Medulla oblongata (tissue), 1 donor: ENCODE measurements around the gene PTPN18.
"Not testable (repeated sequence)": the region's sequence is repeated elsewhere in the genome, so short reads cannot be mapped to it uniquely, and the experiment has no call there.

Experiments used
- DNase-seq: peaks from one replicate; pipeline ENCODE4 v3.0.0-alpha.2; 2015; ENCODE audit errors: extremely low spot score

PTPN18 gene

DNA sequence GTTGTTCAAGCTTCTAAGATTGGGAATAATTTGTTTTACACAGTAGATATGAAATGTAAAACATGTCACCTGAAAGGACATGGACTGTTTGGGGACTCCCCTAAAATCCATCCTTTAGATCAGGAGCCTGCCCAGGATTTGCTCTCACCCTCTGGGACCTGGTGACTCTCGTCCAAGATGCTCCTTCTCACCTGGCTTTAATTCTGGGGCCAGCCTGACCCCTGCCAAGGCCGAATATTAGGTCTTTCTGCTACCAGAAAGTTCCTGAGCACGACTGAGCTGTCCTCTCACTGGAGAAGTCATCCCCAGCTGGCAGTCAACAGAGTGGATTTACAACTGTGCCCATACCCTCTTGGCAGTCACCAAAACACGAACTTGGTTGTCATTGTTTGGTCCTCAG is 25.3 kb downstream of the PTPN18 start:
- DNase-seq: no peak

DNA sequence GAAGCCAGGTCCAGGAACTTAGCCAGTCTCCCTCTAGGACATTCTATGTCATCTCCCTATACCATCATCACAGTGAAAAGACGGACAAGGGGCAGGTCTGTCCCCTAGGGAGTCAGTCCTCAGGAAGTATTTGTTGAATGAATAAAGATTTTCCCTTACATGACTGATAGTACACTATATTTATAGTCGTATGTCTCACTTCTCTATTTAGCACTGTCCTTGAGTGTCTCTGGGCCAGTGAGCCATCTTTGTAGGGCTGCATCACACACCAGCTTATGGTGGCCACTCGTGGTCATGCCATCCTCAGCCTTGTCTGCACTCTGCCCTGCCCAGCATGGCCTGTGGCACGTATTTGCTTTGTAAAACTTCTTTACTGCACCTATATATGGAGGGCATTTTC is 25.8 kb downstream of the PTPN18 start:
- DNase-seq: no peak

GRCh38 chr2:130382313-130382917 is 26.6 kb downstream of the PTPN18 start:
- no peak for DNase-seq

- DNase-seq: peak; percentile 61
Observed at GRCh38 chr2:130385709-130386108, 29.9 kb downstream of the PTPN18 start.

GRCh38 chr2:130387071-130387400 is 31.2 kb downstream of the PTPN18 start:
- DNase-seq: no peak

- DNase-seq: no peak
Observed at GRCh38 chr2:130387804-130388203, 31.9 kb downstream of the PTPN18 start.

- DNase-seq: no peak
Observed at GRCh38 chr2:130388221-130388907, 32.5 kb downstream of the PTPN18 start.

GRCh38 chr2:130389358-130389757 is 33.5 kb downstream of the PTPN18 start:
- DNase-seq: no peak

GRCh38 chr2:130389783-130390182 is 33.9 kb downstream of the PTPN18 start:
- no peak for DNase-seq

GRCh38 chr2:130390460-130391057 is 34.7 kb downstream of the PTPN18 start:
- DNase-seq: peak; percentile 57

GRCh38 chr2:130391058-130391871 is 35.4 kb downstream of the PTPN18 start:
- DNase-seq: peak; percentile 79

- DNase-seq: no peak
Observed at GRCh38 chr2:130391872-130392670, 36.2 kb downstream of the PTPN18 start.

DNA sequence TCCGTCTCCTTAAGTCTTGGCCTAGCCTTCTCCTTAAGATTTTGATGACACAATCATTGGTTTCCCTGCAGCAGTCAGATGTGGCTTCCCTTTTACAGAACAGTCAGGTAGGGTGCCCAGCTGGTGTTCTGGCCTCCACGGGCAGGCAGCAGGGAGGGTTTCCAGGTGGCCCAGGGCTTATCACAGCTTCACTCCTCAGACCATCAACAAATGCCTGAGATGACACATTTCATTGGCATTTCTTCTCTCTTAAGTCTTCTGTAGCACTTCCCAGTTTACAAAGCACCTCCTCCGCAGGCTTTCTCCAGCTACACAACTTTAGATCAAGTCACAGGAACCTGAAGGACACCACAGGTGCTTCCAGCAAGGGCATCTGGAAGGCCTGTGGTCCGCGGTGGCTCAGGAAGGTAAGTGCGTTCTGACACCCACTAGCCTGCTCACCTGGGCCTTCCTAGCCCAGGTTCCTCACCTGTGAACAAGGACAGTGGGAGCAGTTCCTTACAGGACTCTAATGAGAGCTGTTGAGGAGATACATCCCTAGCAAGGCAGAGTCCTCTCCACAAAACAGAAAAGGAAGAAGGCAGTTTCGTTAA is 37.6 kb downstream of the PTPN18 start:
- no peak for DNase-seq

- not testable (repeated sequence) for DNase-seq
Observed at GRCh38 chr2:130406280-130406679, 50.4 kb downstream of the PTPN18 start.

- not testable (repeated sequence) for DNase-seq
Observed at GRCh38 chr2:130416693-130417092, 60.8 kb downstream of the PTPN18 start.

DNA sequence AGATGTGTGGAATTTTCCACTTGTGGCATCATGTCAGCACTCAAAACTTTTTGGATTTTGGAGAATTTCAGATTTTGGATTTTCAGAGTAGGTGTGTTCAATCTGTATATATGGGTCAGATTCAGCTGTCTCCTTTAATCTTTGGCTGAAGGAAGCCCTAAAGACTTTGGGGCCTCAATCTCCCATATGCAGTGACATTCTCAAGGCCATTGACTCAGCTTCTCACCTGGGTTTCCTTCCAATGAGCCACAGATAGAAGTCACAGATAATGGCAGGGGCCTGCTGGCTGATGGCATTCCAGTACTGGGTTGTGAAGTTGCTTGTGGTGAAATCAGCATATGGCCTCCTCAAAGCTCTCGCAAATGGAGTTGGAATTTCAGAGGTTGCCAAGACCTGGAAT is 63.0 kb downstream of the PTPN18 start:
- not testable (repeated sequence) for DNase-seq
